WTC11 (cell line): ENCODE data around the gene NUDT6. TPM values are rescaled to one million over a fixed set of nuclear protein-coding genes. Genes with fewer than 3 reads are reported as not detected.

Source experiments
- ARID4B ChIP-seq: sonication (generic); formaldehyde crosslinking; IDR thresholded peaks from 2 replicates; pipeline ENCODE4 v1.8.0; 2023; ENCODE audit warnings: missing genetic modification reagents, mild to moderate bottlenecking, borderline replicate concordance
- ATF2 ChIP-seq: sonication (generic); formaldehyde crosslinking; IDR thresholded peaks from 2 replicates; pipeline ENCODE4 v1.8.1; 2022; ENCODE audit warnings: low read depth, missing genetic modification reagents, borderline replicate concordance
- ATF6 ChIP-seq: sonication (generic); formaldehyde crosslinking; IDR thresholded peaks from 2 replicates; pipeline ENCODE4 v1.8.1; 2023; ENCODE audit warnings: mild to moderate bottlenecking, missing genetic modification reagents
- CBFB ChIP-seq: sonication (generic); formaldehyde crosslinking; IDR thresholded peaks from 2 replicates; pipeline ENCODE4 v1.8.1; 2022; ENCODE audit warnings: mild to moderate bottlenecking, low read depth, missing genetic modification reagents
- E2F1 ChIP-seq: sonication (generic); formaldehyde crosslinking; IDR thresholded peaks from 2 replicates; pipeline ENCODE4 v1.8.0; 2022; ENCODE audit warnings: mild to moderate bottlenecking, missing genetic modification reagents
- E2F4 ChIP-seq: sonication (generic); formaldehyde crosslinking; IDR thresholded peaks from 2 replicates; pipeline ENCODE4 v1.8.1; 2022; ENCODE audit warnings: low read depth, mild to moderate bottlenecking, moderate library complexity, missing genetic modification reagents, borderline replicate concordance
- E2F5 ChIP-seq: sonication (generic); formaldehyde crosslinking; IDR thresholded peaks from 2 replicates; pipeline ENCODE4 v1.8.1; 2022; ENCODE audit warnings: mild to moderate bottlenecking, moderate library complexity, missing genetic modification reagents
- GRHL2 ChIP-seq: fragments of 250-450 bp; sonication (Bioruptor Pico); IDR thresholded peaks from 2 replicates; pipeline ENCODE4 v1.8.0; 2022; ENCODE audit warnings: mild to moderate bottlenecking, moderate library complexity; ENCODE audit not compliant: insufficient replicate concordance, severe bottlenecking
- GTF2I ChIP-seq: fragments of 250-450 bp; sonication (Bioruptor Pico); conservative IDR thresholded peaks from 2 replicates; pipeline ENCODE4 v1.4.0; 2021; ENCODE audit warnings: mild to moderate bottlenecking
- HMGXB4 ChIP-seq: sonication (generic); formaldehyde crosslinking; IDR thresholded peaks from 2 replicates; pipeline ENCODE4 v1.8.1; 2023; ENCODE audit warnings: mild to moderate bottlenecking, moderate library complexity, missing genetic modification reagents
- IRF1 ChIP-seq: sonication (generic); formaldehyde crosslinking; IDR thresholded peaks from 2 replicates; pipeline ENCODE4 v1.8.0; 2023; ENCODE audit warnings: missing genetic modification reagents
- MXD4 ChIP-seq: fragments of 250-450 bp; sonication (Bioruptor Pico); IDR thresholded peaks from 2 replicates; pipeline ENCODE4 v1.8.0; 2021; ENCODE audit warnings: mild to moderate bottlenecking, moderate library complexity, borderline replicate concordance
- NFATC4 ChIP-seq: fragments of 250-450 bp; sonication (Bioruptor Pico); IDR thresholded peaks from 2 replicates; pipeline ENCODE4 v1.9.0; 2021; ENCODE audit warnings: mild to moderate bottlenecking
- PRRX2 ChIP-seq: fragments of 250-450 bp; sonication (Bioruptor Pico); IDR thresholded peaks from 2 replicates; pipeline ENCODE4 v1.8.0; 2021; ENCODE audit warnings: mild to moderate bottlenecking
- TEAD1 ChIP-seq: sonication (generic); formaldehyde crosslinking; IDR thresholded peaks from 2 replicates; pipeline ENCODE4 v1.8.0; 2022; ENCODE audit warnings: mild to moderate bottlenecking, missing genetic modification reagents
- USF1 ChIP-seq: sonication (generic); formaldehyde crosslinking; IDR thresholded peaks from 2 replicates; pipeline ENCODE4 v1.8.0; 2022; ENCODE audit warnings: mild to moderate bottlenecking, missing genetic modification reagents
- ZNF281 ChIP-seq: sonication (generic); formaldehyde crosslinking; IDR thresholded peaks from 2 replicates; pipeline ENCODE4 v1.8.0; 2023; ENCODE audit warnings: mild to moderate bottlenecking, missing genetic modification reagents
- ZNF416 ChIP-seq: fragments of 250-450 bp; sonication (Bioruptor Pico); IDR thresholded peaks from 2 replicates; pipeline ENCODE4 v1.9.0; 2021; ENCODE audit warnings: mild to moderate bottlenecking, inconsistent platforms
- ZNF671 ChIP-seq: fragments of 250-450 bp; sonication (Bioruptor Pico); IDR thresholded peaks from 2 replicates; pipeline ENCODE4 v1.8.0; 2021; ENCODE audit warnings: mild to moderate bottlenecking
- total RNA-seq: library from RNA; stranded (reverse); gene quantifications from 3 replicates; pipeline ENCODE4 v1.2.3, GENCODE V29; 2021

Gene NUDT6
- total RNA-seq, 1 experiment from 2014 or later = 8.4 TPM

- TF ChIP-seq CBFB (CRISPR knock-in tag) (no peak), E2F4 (CRISPR knock-in tag) (no peak), ARID4B (CRISPR knock-in tag) (peak; percentile 70; the same call in 1 of the 2 replicates), E2F5 (CRISPR knock-in tag) (peak; percentile 61; the same call in 1 of the 2 replicates), IRF1 (peak; percentile 79; the same call in 1 of the 2 replicates), TEAD1 (CRISPR knock-in tag) (no peak), GTF2I (CRISPR knock-in tag) (no peak), ATF2 (CRISPR knock-in tag) (no peak), NFATC4 (CRISPR knock-in tag) (no peak), ZNF281 (CRISPR knock-in tag) (no peak), ZNF416 (no peak), ATF6 (no peak), HMGXB4 (peak; percentile 92), ZNF671 (CRISPR knock-in tag) (no peak), GRHL2 (CRISPR knock-in tag) (no peak), E2F1 (CRISPR knock-in tag) (no peak), MXD4 (CRISPR knock-in tag) (no peak), USF1 (CRISPR knock-in tag) (no peak), PRRX2 (CRISPR knock-in tag) (no peak)
Measured at GRCh38 chr4:122921971-122922876, at the start of gene NUDT6 (continued).
